DND-41 (cell line): ENCODE measurements around the gene ADNP2.

Experiments
- ATAC-seq: fragments of 200-7000 bp; cut with Tn5 transposase; 3 replicates; pipeline ENCODE4 v1.9.1; 2021; ENCODE audit warnings: low read depth; ENCODE audit not compliant: insufficient read depth
- DNase-seq: peaks from one replicate; pipeline ENCODE4 v3.0.0-alpha.2; 2020
- H2AFZ ChIP-seq: 2 replicates; pipeline ENCODE4 v1.6.0; 2012; ENCODE audit warnings: low read depth, low read length
- H3K27ac ChIP-seq: 2 replicates; pipeline ENCODE4 v1.5.1; 2012; ENCODE audit warnings: low read length, inconsistent platforms
- H3K27me3 ChIP-seq: fragments of 200-600 bp; sonication (generic); 2 replicates; pipeline ENCODE4 v1.6.0; 2012; ENCODE audit warnings: low read length, mild to moderate bottlenecking, inconsistent platforms; ENCODE audit not compliant: insufficient read depth, poor library complexity
- H3K36me3 ChIP-seq: 2 replicates; pipeline ENCODE4 v1.5.1; 2012; ENCODE audit warnings: low read length, inconsistent platforms; ENCODE audit not compliant: insufficient read depth
- H3K4me1 ChIP-seq: 2 replicates; pipeline ENCODE4 v1.5.1; 2012; ENCODE audit warnings: mild to moderate bottlenecking, low read length; ENCODE audit not compliant: insufficient read depth
- H3K4me2 ChIP-seq: 2 replicates; pipeline ENCODE4 v1.6.0; 2012; ENCODE audit warnings: mild to moderate bottlenecking, moderate library complexity, low read length, inconsistent platforms; ENCODE audit not compliant: insufficient read depth
- H3K4me3 ChIP-seq, 2 experiments: fragments of 200-600 bp in 1 of 2; shearing (Covaris generic) in 1 of 2; 2 replicates each; pipeline ENCODE4 v1.5.1; 2012 to 2016; ENCODE audit warnings: inconsistent platforms in 2 of 2, low read length in 2 of 2, mild to moderate bottlenecking in 2 of 2, low read depth in 1 of 2, moderate library complexity in 1 of 2
- H3K79me2 ChIP-seq: 2 replicates; pipeline ENCODE4 v1.6.0; 2012; ENCODE audit warnings: low read length, inconsistent platforms; ENCODE audit not compliant: insufficient read depth
- H3K9ac ChIP-seq: 2 replicates; pipeline ENCODE4 v1.6.0; 2012; ENCODE audit warnings: low read depth, mild to moderate bottlenecking, inconsistent platforms, low read length, moderate library complexity
- H3K9me3 ChIP-seq: 2 replicates; pipeline ENCODE4 v1.5.1; 2012; ENCODE audit warnings: low read length, moderate library complexity, mild to moderate bottlenecking, inconsistent platforms; ENCODE audit not compliant: insufficient read depth, severe bottlenecking
- H4K20me1 ChIP-seq: 2 replicates; pipeline ENCODE4 v1.6.0; 2012; ENCODE audit warnings: low read length; ENCODE audit not compliant: insufficient read depth
- CTCF ChIP-seq: IDR thresholded peaks from 2 replicates; pipeline ENCODE4 v1.5.1; 2012; ENCODE audit warnings: borderline replicate concordance, low read length, moderate library complexity, mild to moderate bottlenecking; ENCODE audit not compliant: poor library complexity, severe bottlenecking; ENCODE audit errors: extremely low read depth
- EZH2 ChIP-seq: IDR thresholded peaks from 3 replicates; pipeline ENCODE4 v1.6.1; 2012; ENCODE audit warnings: borderline replicate concordance, low read depth, mild to moderate bottlenecking, moderate library complexity, low read length, inconsistent platforms; ENCODE audit not compliant: severe bottlenecking

The ADNP2 gene

DNA sequence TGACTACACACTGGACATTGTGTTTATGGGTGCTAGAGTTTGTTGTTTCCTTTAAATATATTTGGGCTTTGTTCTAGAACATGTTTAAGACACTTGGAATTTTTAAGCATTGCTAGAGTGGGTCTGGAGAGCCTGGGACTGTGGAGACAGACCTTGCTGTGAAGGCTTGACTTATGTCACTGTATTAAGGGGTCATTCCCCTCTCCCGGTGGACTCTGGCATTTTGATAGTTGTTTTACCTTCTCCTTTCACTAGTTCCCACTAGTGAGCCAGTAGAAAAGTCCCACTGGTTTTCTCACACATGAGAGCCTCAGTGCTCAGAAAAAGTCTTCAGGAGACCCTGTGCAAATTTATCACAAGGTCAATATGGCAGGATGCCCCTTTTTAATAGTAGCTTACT, 18.6 kb downstream of the ADNP2 start:
- Histone ChIP-seq H4K20me1 (peaks cover 33% of the 10 kb centered on the region), H3K4me3 (no peak overlapping the region), H3K36me3 (peaks cover 33% of the 10 kb centered on the region), H3K4me1 (no peaks in the 10 kb centered on the region; the same call in 1 of the 2 replicates), H3K9ac (no peak overlapping the region), H2AFZ (no peak overlapping the region), H3K4me2 (no peak overlapping the region), H3K27me3 (no peaks in the 10 kb centered on the region), H3K79me2 (peaks cover 88% of the 10 kb centered on the region), H3K9me3 (no peaks in the 10 kb centered on the region), H3K27ac (no peak overlapping the region)
- DNase-seq = no peak
- TF ChIP-seq CTCF (no peak), EZH2 (no peak)
- ATAC-seq = no peak

DNA sequence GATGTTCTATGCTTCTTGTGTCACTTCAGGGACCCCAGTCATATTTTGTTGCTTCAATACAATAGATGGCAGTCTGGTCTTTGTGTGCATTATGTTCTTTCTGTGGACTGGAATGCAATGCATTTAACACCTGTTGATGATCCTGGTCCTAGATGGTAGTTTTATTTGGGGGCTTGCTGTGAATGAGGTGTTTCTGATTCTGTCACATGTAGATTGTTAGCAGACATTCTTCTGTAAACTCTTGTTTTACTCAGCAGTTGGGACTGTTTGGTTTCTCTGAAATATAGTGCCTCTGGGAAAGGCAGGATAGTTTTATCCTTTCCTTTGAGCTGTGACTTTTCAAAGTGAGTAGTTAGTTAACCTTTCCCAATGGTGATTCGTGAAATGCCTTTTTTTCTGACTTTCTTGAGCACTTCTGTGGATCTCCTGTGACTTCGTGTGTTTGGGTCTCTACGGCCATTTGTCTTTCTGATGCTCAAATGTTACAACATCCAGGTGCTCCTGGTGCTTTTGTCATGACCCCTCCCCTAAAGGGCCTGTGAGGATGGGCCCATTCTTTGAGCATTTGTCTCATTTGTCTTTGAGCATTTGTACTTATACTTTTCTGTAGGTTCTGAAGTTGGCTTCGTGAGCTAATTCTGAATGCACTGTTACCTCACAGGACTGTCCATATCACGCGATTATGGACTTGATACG, 20.8 kb downstream of the ADNP2 start:
- H4K20me1 ChIP-seq = peaks cover 37% of the 10 kb centered on the region
- H3K36me3 ChIP-seq = peaks cover 42% of the 10 kb centered on the region
- H3K4me3 ChIP-seq = no peak overlapping the region
- H3K4me2 ChIP-seq = no peak overlapping the region
- no peak overlapping the region for H3K9ac ChIP-seq
- no peak overlapping the region for H2AFZ ChIP-seq
- H3K9me3 ChIP-seq = no peaks in the 10 kb centered on the region
- no peaks in the 10 kb centered on the region for H3K27me3 ChIP-seq
- no peak for DNase-seq
- no peaks in the 10 kb centered on the region; the same call in 1 of the 2 replicates for H3K4me1 ChIP-seq
- H3K79me2 ChIP-seq = peaks cover 71% of the 10 kb centered on the region
- H3K27ac ChIP-seq = no peak overlapping the region
- ATAC-seq = no peak
- no peak for TF ChIP-seq EZH2
- TF ChIP-seq CTCF = no peak

GRCh38 chr18:80130555-80130954, 21.5 kb downstream of the ADNP2 start:
- TF ChIP-seq CTCF (no peak), EZH2 (no peak)
- no peaks in the 10 kb centered on the region for H3K27me3 ChIP-seq
- no peak overlapping the region for H3K4me3 ChIP-seq
- no peak for DNase-seq
- peaks cover 49% of the 10 kb centered on the region for H3K36me3 ChIP-seq
- no peak overlapping the region for H2AFZ ChIP-seq
- H3K4me2 ChIP-seq = no peak overlapping the region
- H3K9me3 ChIP-seq = no peaks in the 10 kb centered on the region
- H3K9ac ChIP-seq = no peak overlapping the region
- H3K4me1 ChIP-seq = no peaks in the 10 kb centered on the region; the same call in 1 of the 2 replicates
- H4K20me1 ChIP-seq = peaks cover 37% of the 10 kb centered on the region
- no peak overlapping the region for H3K27ac ChIP-seq
- ATAC-seq = no peak
- H3K79me2 ChIP-seq = peaks cover 64% of the 10 kb centered on the region
